SU-DHL-6 (cell line): Measurements from ENCODE around the gene ATP10A.

Experiments used
- H2AFZ ChIP-seq: fragments of 200-600 bp; sonication (generic); 2 replicates; pipeline ENCODE4 v1.6.1; 2014; ENCODE audit warnings: low read depth, mild to moderate bottlenecking, moderate library complexity, mixed read lengths, antibody characterized with exemption, low read length; ENCODE audit not compliant: severe bottlenecking
- H3F3A ChIP-seq: fragments of 200-600 bp; shearing (Covaris generic); 2 replicates; pipeline ENCODE4 v1.6.0; 2016; ENCODE audit warnings: antibody characterized with exemption, mild to moderate bottlenecking; ENCODE audit not compliant: insufficient read depth
- H3K27ac ChIP-seq: fragments of 200-600 bp; sonication (generic); 2 replicates; pipeline ENCODE4 v1.5.1; 2016; ENCODE audit warnings: low read depth, mild to moderate bottlenecking, low read length, moderate library complexity, mixed read lengths
- H3K27me3 ChIP-seq: fragments of 200-600 bp; sonication (generic), shearing (Covaris generic); 2 replicates; pipeline ENCODE4 v1.6.0; 2014; ENCODE audit warnings: mild to moderate bottlenecking, low read length
- H3K36me3 ChIP-seq: fragments of 200-600 bp; sonication (generic); 2 replicates; pipeline ENCODE4 v1.6.1; 2014; ENCODE audit warnings: mild to moderate bottlenecking, low read length, mixed read lengths
- H3K4me2 ChIP-seq: fragments of 300-600, 200-600 bp; shearing (Covaris generic), sonication (generic); 2 replicates; pipeline ENCODE4 v1.6.0; 2014; ENCODE audit warnings: low read length, low read depth, mild to moderate bottlenecking; ENCODE audit not compliant: poor library complexity, severe bottlenecking
- H3K4me3 ChIP-seq: fragments of 200-600 bp; sonication (generic); 2 replicates; pipeline ENCODE4 v1.5.1; 2014; ENCODE audit warnings: antibody characterized with exemption, low read length, mild to moderate bottlenecking, mixed read lengths; ENCODE audit not compliant: insufficient read depth, poor library complexity, severe bottlenecking
- H3K79me2 ChIP-seq: fragments of 200-600 bp; sonication (generic); 2 replicates; pipeline ENCODE4 v1.6.1; 2014; ENCODE audit warnings: mild to moderate bottlenecking, low read length, moderate library complexity; ENCODE audit not compliant: insufficient read depth
- H3K9ac ChIP-seq: fragments of 200-600 bp; sonication (generic); 2 replicates; pipeline ENCODE4 v1.7.0; 2014; ENCODE audit warnings: mild to moderate bottlenecking, low read length
- H3K9me2 ChIP-seq: fragments of 200-600 bp; sonication (generic); replicated peaks from 2 replicates; pipeline ENCODE4 v1.6.1; 2014; ENCODE audit warnings: low read length; ENCODE audit not compliant: insufficient read depth
- H3K9me3 ChIP-seq: fragments of 200-600 bp; sonication (generic); 2 replicates; pipeline ENCODE4 v1.6.1; 2014; ENCODE audit warnings: low read length, mixed read lengths; ENCODE audit not compliant: insufficient read depth
- H4K20me1 ChIP-seq: fragments of 200-600 bp; sonication (generic); 2 replicates; pipeline ENCODE4 v1.6.1; 2014; ENCODE audit warnings: low read depth, mild to moderate bottlenecking, antibody characterized with exemption, low read length, moderate library complexity, mixed read lengths
- CTCF ChIP-seq: fragments of 200-600 bp; sonication (generic); IDR thresholded peaks from one replicate; pipeline ENCODE4 v1.5.1; 2017; ENCODE audit warnings: antibody characterized with exemption, mild to moderate bottlenecking, low read length, moderate library complexity; ENCODE audit not compliant: insufficient read depth, poor library complexity, severe bottlenecking
- EZH2phosphoT487 ChIP-seq: fragments of 200-600 bp; sonication (generic), shearing (Covaris generic); conservative IDR thresholded peaks from 2 replicates; pipeline ENCODE4 v1.6.1; 2018; ENCODE audit warnings: mild to moderate bottlenecking, antibody characterized with exemption, low read length, moderate library complexity, mixed read lengths

The ATP10A gene

GRCh38 chr15:25780479-25781255 is 82.5 kb downstream of the ATP10A start:
- no peaks in the 10 kb centered on the region for H3K36me3 ChIP-seq
- no peak overlapping the region for H3K4me2 ChIP-seq
- no peaks in the 10 kb centered on the region for H3K79me2 ChIP-seq
- no peaks in the 10 kb centered on the region for H3K27me3 ChIP-seq
- no peaks in the 10 kb centered on the region for H3F3A ChIP-seq
- H3K9me2 ChIP-seq: no peaks in the 10 kb centered on the region
- no peaks in the 10 kb centered on the region for H4K20me1 ChIP-seq
- no peak overlapping the region for H2AFZ ChIP-seq
- H3K9me3 ChIP-seq: no peaks in the 10 kb centered on the region
- no peak overlapping the region for H3K9ac ChIP-seq
- H3K27ac ChIP-seq: no peak overlapping the region
- TF ChIP-seq EZH2phosphoT487 (no peak), CTCF (no peak)
- no peak overlapping the region for H3K4me3 ChIP-seq

GRCh38 chr15:25778161-25778560 is 85.0 kb downstream of the ATP10A start:
- H3K27ac ChIP-seq: no peak overlapping the region
- H3K79me2 ChIP-seq: no peaks in the 10 kb centered on the region
- H3K9me3 ChIP-seq: no peaks in the 10 kb centered on the region
- H3K36me3 ChIP-seq: no peaks in the 10 kb centered on the region
- no peak overlapping the region for H3K9ac ChIP-seq
- TF ChIP-seq CTCF (no peak), EZH2phosphoT487 (no peak)
- H4K20me1 ChIP-seq: no peaks in the 10 kb centered on the region
- no peak overlapping the region for H3K4me2 ChIP-seq
- no peaks in the 10 kb centered on the region for H3K9me2 ChIP-seq
- H3K27me3 ChIP-seq: no peaks in the 10 kb centered on the region
- H3K4me3 ChIP-seq: no peak overlapping the region
- no peaks in the 10 kb centered on the region for H3F3A ChIP-seq
- H2AFZ ChIP-seq: no peak overlapping the region

GRCh38 chr15:25777037-25777436 is 86.1 kb downstream of the ATP10A start:
- no peak overlapping the region for H3K4me2 ChIP-seq
- no peak overlapping the region for H2AFZ ChIP-seq
- no peak overlapping the region for H3K27ac ChIP-seq
- H3K79me2 ChIP-seq: no peaks in the 10 kb centered on the region
- TF ChIP-seq EZH2phosphoT487: no peak
- no peak for TF ChIP-seq CTCF
- no peaks in the 10 kb centered on the region for H4K20me1 ChIP-seq
- H3K9ac ChIP-seq: no peak overlapping the region
- H3K4me3 ChIP-seq: no peak overlapping the region
- no peaks in the 10 kb centered on the region for H3K27me3 ChIP-seq
- H3K9me3 ChIP-seq: no peaks in the 10 kb centered on the region
- no peaks in the 10 kb centered on the region for H3F3A ChIP-seq
- no peaks in the 10 kb centered on the region for H3K9me2 ChIP-seq
- no peaks in the 10 kb centered on the region for H3K36me3 ChIP-seq
